Neural progenitor cell (in vitro differentiated cells): Measurements from ENCODE around the gene CHST8. TPM values are rescaled to one million over a fixed set of nuclear protein-coding genes. Genes with fewer than 3 reads are reported as not detected.
"Not testable (repeated sequence)": the region's sequence is repeated elsewhere in the genome, so short reads cannot be mapped to it uniquely, and the experiment has no call there.

ENCODE experiments used
- DNase-seq: peaks from one replicate; pipeline ENCODE4 v3.0.0-alpha.2; 2016; ENCODE audit warnings: low spot score
- H2AFZ ChIP-seq: fragments of 200-600 bp; sonication (generic); replicated peaks from 2 replicates; pipeline ENCODE4 v1.6.1; 2016; ENCODE audit warnings: antibody characterized with exemption
- H3F3A ChIP-seq: fragments of 200-600 bp; sonication (generic); 2 replicates; pipeline ENCODE4 v1.6.1; 2016; ENCODE audit warnings: antibody characterized with exemption, low read depth
- H3K27ac ChIP-seq: fragments of 200-600 bp; sonication (generic); 2 replicates; pipeline ENCODE4 v1.5.1; 2016; ENCODE audit warnings: mild to moderate bottlenecking
- H3K27me3 ChIP-seq: fragments of 200-600 bp; sonication (generic); 2 replicates; pipeline ENCODE4 v1.6.1; 2016; ENCODE audit warnings: mild to moderate bottlenecking, moderate library complexity
- H3K36me3 ChIP-seq: fragments of 200-600 bp; sonication (generic); 2 replicates; pipeline ENCODE4 v1.5.1; 2016
- H3K4me1 ChIP-seq: fragments of 200-600 bp; sonication (generic); 2 replicates; pipeline ENCODE4 v1.6.1; 2016; ENCODE audit warnings: mixed run types
- H3K4me2 ChIP-seq: fragments of 200-600 bp; sonication (generic); 2 replicates; pipeline ENCODE4 v1.6.1; 2016
- H3K4me3 ChIP-seq: fragments of 200-600 bp; sonication (generic); 2 replicates; pipeline ENCODE4 v1.5.1; 2016
- H3K79me2 ChIP-seq: fragments of 200-600 bp; sonication (generic); 2 replicates; pipeline ENCODE4 v1.6.1; 2016; ENCODE audit warnings: low read depth
- H3K9ac ChIP-seq: fragments of 200-600 bp; sonication (generic); 2 replicates; pipeline ENCODE4 v1.6.1; 2016
- H3K9me3 ChIP-seq: fragments of 200-600 bp; sonication (generic); 2 replicates; pipeline ENCODE4 v1.5.1; 2016; ENCODE audit warnings: low read depth
- H4K20me1 ChIP-seq: fragments of 200-600 bp; sonication (generic); 2 replicates; pipeline ENCODE4 v1.6.1; 2016; ENCODE audit warnings: low read depth
- H3K27ac Mint-ChIP-seq: 3 replicates; pipeline ENCODE4 v1.8.0; 2021; ENCODE audit warnings: mixed read lengths
- H3K27me3 Mint-ChIP-seq: 2 replicates; pipeline ENCODE4 v1.8.0; 2022; ENCODE audit warnings: low read depth, mild to moderate bottlenecking, inconsistent platforms, moderate library complexity, mixed read lengths; ENCODE audit not compliant: insufficient read depth
- H3K36me3 Mint-ChIP-seq: 3 replicates; pipeline ENCODE4 v1.8.0; 2021; ENCODE audit warnings: mixed read lengths
- H3K4me1 Mint-ChIP-seq: 3 replicates; pipeline ENCODE4 v1.8.0; 2021; ENCODE audit warnings: mixed read lengths
- H3K4me3 Mint-ChIP-seq: 3 replicates; pipeline ENCODE4 v1.8.0; 2021; ENCODE audit warnings: mild to moderate bottlenecking, moderate library complexity, mixed read lengths
- H3K9me3 Mint-ChIP-seq: 3 replicates; pipeline ENCODE4 v1.8.0; 2020; ENCODE audit warnings: mixed read lengths
- EZH2 ChIP-seq: fragments of 200-600 bp; sonication (generic); IDR thresholded peaks from 2 replicates; pipeline ENCODE4 v1.6.1; 2017; ENCODE audit warnings: antibody characterized with exemption, mild to moderate bottlenecking, moderate library complexity
- EZH2phosphoT487 ChIP-seq: fragments of 200-600 bp; sonication (generic); IDR thresholded peaks from 2 replicates; pipeline ENCODE4 v1.6.1; 2017; ENCODE audit warnings: antibody characterized with exemption
- total RNA-seq: library from RNA; depleted of rRNA; stranded (reverse); fragments of >200 nt; gene quantifications from 2 replicates; pipeline ENCODE4 v1.2.3, GENCODE V29; 2015; ENCODE audit warnings: low replicate concordance
- TF ChIP-seq, protein P1 (sequence below): fragments of 200-600 bp; sonication (generic); IDR thresholded peaks from 2 replicates; pipeline ENCODE4 v1.5.1; 2017; ENCODE audit warnings: antibody characterized with exemption, mild to moderate bottlenecking

Gene CHST8
- total RNA-seq, 1 donor from 2014 or later, result 0.92 TPM

DNA sequence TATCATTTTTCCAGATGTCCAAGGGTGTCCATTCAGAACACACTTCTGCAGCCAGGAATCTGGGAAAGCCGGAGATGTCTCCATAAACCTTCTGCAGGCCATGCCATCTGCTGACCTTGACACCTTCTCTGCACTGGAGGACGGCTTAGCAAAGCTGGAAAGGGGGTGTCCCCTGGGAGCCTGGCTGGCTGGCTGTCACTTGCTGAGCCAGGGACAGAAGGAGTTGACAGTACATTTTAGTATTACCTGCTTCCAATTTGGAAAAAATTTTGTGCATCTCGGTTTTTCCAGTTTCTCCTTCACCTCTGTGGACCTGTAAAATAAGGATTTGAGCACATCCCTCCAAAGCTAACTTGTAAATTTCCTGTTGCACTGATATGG is 8.1 kb upstream of the CHST8 start:
- Mint-ChIP-seq H3K27ac (no peak overlapping the region), H3K9me3 (peaks cover 6% of the 10 kb centered on the region), H3K27me3 (peaks cover 11% of the 10 kb centered on the region), H3K4me3 (no peak overlapping the region), H3K36me3 (no peaks in the 10 kb centered on the region), H3K4me1 (no peaks in the 10 kb centered on the region)
- Histone ChIP-seq H3K9ac (no peak overlapping the region), H4K20me1 (no peaks in the 10 kb centered on the region), H3K79me2 (no peaks in the 10 kb centered on the region), H3K27ac (no peak overlapping the region), H3K4me3 (no peak overlapping the region), H3K4me1 (no peaks in the 10 kb centered on the region), H3K36me3 (no peaks in the 10 kb centered on the region), H3K27me3 (peaks cover 61% of the 10 kb centered on the region), H3F3A (no peaks in the 10 kb centered on the region), H3K4me2 (no peak overlapping the region), H2AFZ (no peak overlapping the region), H3K9me3 (peaks cover 10% of the 10 kb centered on the region)
- DNase-seq, result no peak
- TF ChIP-seq EZH2, result no peak
- TF ChIP-seq EZH2phosphoT487, result no peak
- TF ChIP-seq, protein P1, sequence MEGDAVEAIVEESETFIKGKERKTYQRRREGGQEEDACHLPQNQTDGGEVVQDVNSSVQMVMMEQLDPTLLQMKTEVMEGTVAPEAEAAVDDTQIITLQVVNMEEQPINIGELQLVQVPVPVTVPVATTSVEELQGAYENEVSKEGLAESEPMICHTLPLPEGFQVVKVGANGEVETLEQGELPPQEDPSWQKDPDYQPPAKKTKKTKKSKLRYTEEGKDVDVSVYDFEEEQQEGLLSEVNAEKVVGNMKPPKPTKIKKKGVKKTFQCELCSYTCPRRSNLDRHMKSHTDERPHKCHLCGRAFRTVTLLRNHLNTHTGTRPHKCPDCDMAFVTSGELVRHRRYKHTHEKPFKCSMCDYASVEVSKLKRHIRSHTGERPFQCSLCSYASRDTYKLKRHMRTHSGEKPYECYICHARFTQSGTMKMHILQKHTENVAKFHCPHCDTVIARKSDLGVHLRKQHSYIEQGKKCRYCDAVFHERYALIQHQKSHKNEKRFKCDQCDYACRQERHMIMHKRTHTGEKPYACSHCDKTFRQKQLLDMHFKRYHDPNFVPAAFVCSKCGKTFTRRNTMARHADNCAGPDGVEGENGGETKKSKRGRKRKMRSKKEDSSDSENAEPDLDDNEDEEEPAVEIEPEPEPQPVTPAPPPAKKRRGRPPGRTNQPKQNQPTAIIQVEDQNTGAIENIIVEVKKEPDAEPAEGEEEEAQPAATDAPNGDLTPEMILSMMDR, result no peak

- no peak for DNase-seq
- Mint-ChIP-seq H3K27ac (no peak overlapping the region), H3K4me1 (no peaks in the 10 kb centered on the region), H3K9me3 (no peaks in the 10 kb centered on the region), H3K27me3 (peaks cover 34% of the 10 kb centered on the region), H3K36me3 (no peaks in the 10 kb centered on the region), H3K4me3 (no peak overlapping the region)
- H3K36me3 ChIP-seq, result no peaks in the 10 kb centered on the region
- H3K27ac ChIP-seq, result no peak overlapping the region
- peaks cover 2% of the 10 kb centered on the region for H3F3A ChIP-seq
- H2AFZ ChIP-seq, result no peak overlapping the region
- no peak overlapping the region for H3K4me2 ChIP-seq
- no peak overlapping the region for H3K4me3 ChIP-seq
- H3K9ac ChIP-seq, result no peak overlapping the region
- H4K20me1 ChIP-seq, result no peaks in the 10 kb centered on the region
- no peaks in the 10 kb centered on the region for H3K79me2 ChIP-seq
- TF ChIP-seq, protein P1, result no peak
- TF ChIP-seq EZH2 (no peak), EZH2phosphoT487 (no peak)
- peaks cover 88% of the 10 kb centered on the region for H3K27me3 ChIP-seq
- peaks cover 2% of the 10 kb centered on the region for H3K4me1 ChIP-seq
- no peaks in the 10 kb centered on the region for H3K9me3 ChIP-seq
Observed at GRCh38 chr19:33616346-33616745, 5.4 kb upstream of the CHST8 start.

DNA sequence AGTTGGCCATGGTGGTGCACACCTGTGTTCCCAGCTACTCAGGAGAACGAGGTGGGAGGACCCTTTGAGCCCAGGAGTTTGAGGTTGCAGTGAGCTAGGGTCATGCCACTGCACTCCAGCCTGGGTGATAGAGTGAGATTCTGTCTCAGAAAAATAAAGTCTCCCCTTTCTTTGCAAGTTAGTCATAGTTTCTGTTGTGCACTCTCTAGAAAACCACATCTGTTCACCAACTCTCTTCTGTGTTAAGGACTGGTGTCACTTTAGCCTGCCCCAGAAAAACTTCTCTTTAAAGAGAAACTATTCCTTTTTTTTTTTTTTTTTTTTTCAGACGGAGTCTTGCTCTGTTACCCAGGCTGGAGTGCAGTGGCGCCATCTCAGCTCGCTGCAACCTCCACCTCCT is 4.9 kb upstream of the CHST8 start:
- H3K27me3 Mint-ChIP-seq, result peaks cover 34% of the 10 kb centered on the region
- Histone ChIP-seq H3K79me2 (no peaks in the 10 kb centered on the region), H3K4me1 (peaks cover 3% of the 10 kb centered on the region), H3K4me2 (no peak overlapping the region), H3K27me3 (peaks cover 93% of the 10 kb centered on the region), H3K9ac (no peak overlapping the region), H3K9me3 (no peaks in the 10 kb centered on the region), H4K20me1 (no peaks in the 10 kb centered on the region), H3K4me3 (no peak overlapping the region), H2AFZ (no peak overlapping the region), H3F3A (peaks cover 3% of the 10 kb centered on the region), H3K27ac (no peak overlapping the region), H3K36me3 (no peaks in the 10 kb centered on the region)
- H3K4me1 Mint-ChIP-seq, result no peaks in the 10 kb centered on the region
- no peak for DNase-seq
- H3K9me3 Mint-ChIP-seq, result no peaks in the 10 kb centered on the region
- no peak overlapping the region for H3K27ac Mint-ChIP-seq
- no peak overlapping the region for H3K4me3 Mint-ChIP-seq
- TF ChIP-seq EZH2phosphoT487, result no peak
- H3K36me3 Mint-ChIP-seq, result no peaks in the 10 kb centered on the region

- not testable (repeated sequence) for H3K9me3 ChIP-seq, H3K4me1 Mint-ChIP-seq, H3K4me2 ChIP-seq, H3K36me3 ChIP-seq, H3K27ac ChIP-seq, H3K27ac Mint-ChIP-seq, H3F3A ChIP-seq, H3K9ac ChIP-seq, H4K20me1 ChIP-seq, H3K9me3 Mint-ChIP-seq, H2AFZ ChIP-seq, H3K4me3 Mint-ChIP-seq, H3K4me3 ChIP-seq, H3K36me3 Mint-ChIP-seq, H3K4me1 ChIP-seq, H3K79me2 ChIP-seq, DNase-seq
- H3K27me3 ChIP-seq, result peaks cover 100% of the 10 kb centered on the region
- peaks cover 42% of the 10 kb centered on the region for H3K27me3 Mint-ChIP-seq
Observed at GRCh38 chr19:33618363-33618762, 3.4 kb upstream of the CHST8 start.
